OCI-M2 (cell line): Measurements from ENCODE around the gene SEMA3C.

Experiments used
- DNase-seq: peaks from one replicate; lab custom pipeline; 2025; ENCODE audit not compliant: unreplicated experiment; lab: John Stamatoyannopoulos, UW

The SEMA3C gene

GRCh38 chr7:80918909-80919721 is at the start of gene SEMA3C:
SEMA3C (minus strand) TSS chr7:80919051; CDS start chr7:80916781, 2,270 bp downstream.
- no peak for DNase-seq

- DNase-seq, result no peak
Measured at GRCh38 chr7:80968606-80969005, 49.8 kb upstream of the SEMA3C start.

GRCh38 chr7:80967917-80968297 is 49.1 kb upstream of the SEMA3C start:
- DNase-seq, result no peak

GRCh38 chr7:80967071-80967916 is 48.4 kb upstream of the SEMA3C start:
- DNase-seq, result no peak

GRCh38 chr7:80960244-80960795 is 41.5 kb upstream of the SEMA3C start:
- no peak for DNase-seq

GRCh38 chr7:80957226-80957777 is 38.5 kb upstream of the SEMA3C start:
- DNase-seq, result no peak

- DNase-seq, result no peak
Measured at GRCh38 chr7:80954191-80954590, 35.3 kb upstream of the SEMA3C start.

GRCh38 chr7:80950550-80950967 is 31.7 kb upstream of the SEMA3C start:
- no peak for DNase-seq

- no peak for DNase-seq
Measured at GRCh38 chr7:80949449-80949848, 30.6 kb upstream of the SEMA3C start.

GRCh38 chr7:80946858-80947257 is 28.0 kb upstream of the SEMA3C start:
- DNase-seq, result no peak

GRCh38 chr7:80945976-80946375 is 27.1 kb upstream of the SEMA3C start:
- DNase-seq, result no peak

- no peak for DNase-seq
Measured at GRCh38 chr7:80943342-80943741, 24.5 kb upstream of the SEMA3C start.

- DNase-seq, result no peak
Measured at GRCh38 chr7:80942261-80943041, 23.6 kb upstream of the SEMA3C start.

- DNase-seq, result no peak
Measured at GRCh38 chr7:80941208-80941758, 22.4 kb upstream of the SEMA3C start.

GRCh38 chr7:80940539-80941207 is 21.8 kb upstream of the SEMA3C start:
- no peak for DNase-seq

- DNase-seq, result no peak
Measured at GRCh38 chr7:80937336-80937735, 18.5 kb upstream of the SEMA3C start.

GRCh38 chr7:80935991-80936780 is 17.3 kb upstream of the SEMA3C start:
- no peak for DNase-seq

GRCh38 chr7:80934321-80934720 is 15.5 kb upstream of the SEMA3C start:
- DNase-seq, result no peak

- DNase-seq, result no peak
Measured at GRCh38 chr7:80932536-80932935, 13.7 kb upstream of the SEMA3C start.
